SKM-1 (cell line): Measurements from ENCODE around the gene SPTLC3.

ENCODE experiments used
- DNase-seq: peaks from one replicate; lab custom pipeline; 2025; ENCODE audit not compliant: unreplicated experiment; lab: John Stamatoyannopoulos, UW

Gene SPTLC3

DNA sequence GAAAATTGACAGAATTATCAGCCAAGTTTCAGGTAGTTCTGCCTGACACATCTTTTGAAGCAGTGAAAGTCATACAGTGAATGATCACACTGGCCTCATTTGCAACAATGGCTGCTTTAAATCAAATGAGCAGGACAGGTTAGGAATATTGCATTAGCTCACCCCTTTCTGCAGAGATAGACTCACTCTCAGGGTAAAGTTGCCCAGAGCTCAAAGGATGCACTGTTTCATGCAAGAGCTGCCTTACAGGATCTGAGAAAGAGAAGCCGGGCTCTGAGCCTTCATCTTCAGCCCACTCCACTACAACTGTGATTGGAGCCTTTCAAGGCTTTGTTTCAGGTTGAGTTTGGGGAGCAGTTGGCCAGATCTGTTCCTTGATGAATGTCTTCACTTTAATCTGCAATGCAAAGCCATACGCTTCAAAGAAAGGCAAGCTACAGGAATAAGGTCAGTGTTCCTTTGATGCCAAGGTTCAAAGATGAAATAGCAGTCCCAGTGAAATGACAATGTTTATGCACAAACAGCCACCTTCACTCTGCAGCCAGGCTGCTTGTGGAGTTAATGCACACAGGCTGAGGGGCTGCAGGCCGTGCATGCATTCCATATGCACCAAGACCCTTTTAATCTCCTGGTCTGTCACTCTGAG lies 121.4 kb downstream of the SPTLC3 start:
- DNase-seq, result no peak

DNA sequence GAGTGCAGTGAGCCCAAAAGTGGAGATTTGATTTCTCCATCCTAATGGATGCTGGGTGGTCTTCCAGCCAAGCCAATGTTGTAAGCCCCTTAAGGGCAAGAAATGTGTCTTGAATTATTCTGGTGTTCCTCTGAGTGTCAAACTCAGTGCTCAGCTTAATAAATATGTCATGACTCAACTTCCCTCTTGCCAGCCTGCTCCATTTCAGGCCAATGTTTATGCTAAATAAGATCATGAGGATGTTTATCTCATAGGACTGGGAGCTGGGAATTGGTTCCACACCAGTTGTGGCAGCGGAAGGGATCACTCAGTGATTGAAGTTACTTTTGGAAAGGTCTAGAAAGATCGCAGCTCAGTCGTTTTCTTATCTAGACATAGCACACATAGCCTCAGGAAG lies 121.9 kb downstream of the SPTLC3 start:
- no peak for DNase-seq

- DNase-seq, result no peak
Observed at GRCh38 chr20:13131688-13132087, 122.9 kb downstream of the SPTLC3 start.

- DNase-seq, result no peak
Observed at GRCh38 chr20:13139459-13140150, 130.8 kb downstream of the SPTLC3 start.

DNA sequence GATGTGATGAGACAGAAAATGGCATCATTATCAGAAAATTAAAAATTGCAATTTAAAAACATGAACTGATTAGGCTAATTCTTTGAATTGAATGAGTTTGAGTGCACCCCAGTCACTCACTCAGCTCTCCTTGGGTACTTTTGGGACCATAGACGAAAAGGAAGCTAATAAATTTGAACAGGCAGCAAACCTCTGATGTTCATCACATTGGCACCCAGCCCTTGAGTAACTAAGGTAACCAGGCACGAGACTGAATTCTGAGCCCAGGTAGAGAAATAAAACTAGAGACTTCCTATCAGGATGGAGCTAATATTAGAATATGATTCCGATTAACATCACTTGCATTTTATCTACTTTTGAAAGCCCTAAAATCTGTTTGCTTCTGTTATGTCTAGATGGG lies 131.4 kb downstream of the SPTLC3 start:
- no peak for DNase-seq

GRCh38 chr20:13140775-13141174 lies 132.0 kb downstream of the SPTLC3 start:
- no peak for DNase-seq

DNA sequence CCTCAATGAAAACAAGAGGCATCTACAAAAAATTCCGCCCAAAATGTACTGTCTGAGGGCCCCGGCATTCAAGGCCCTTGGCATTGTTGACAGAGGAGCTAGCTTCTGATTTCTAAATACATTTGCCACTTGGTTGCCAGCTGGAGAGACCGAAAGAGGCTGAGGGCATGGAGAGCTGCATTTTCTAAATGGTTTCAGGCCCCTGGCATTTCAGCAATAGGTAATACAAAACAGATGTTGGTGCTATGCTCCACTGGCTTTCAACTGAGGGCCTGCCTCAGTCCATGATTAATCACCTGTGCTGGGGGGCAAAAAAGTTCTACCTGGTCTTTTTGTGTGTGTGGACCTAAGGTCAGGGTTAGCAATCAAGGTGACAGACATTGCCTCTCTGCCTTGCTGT lies 132.8 kb downstream of the SPTLC3 start:
- no peak for DNase-seq

DNA sequence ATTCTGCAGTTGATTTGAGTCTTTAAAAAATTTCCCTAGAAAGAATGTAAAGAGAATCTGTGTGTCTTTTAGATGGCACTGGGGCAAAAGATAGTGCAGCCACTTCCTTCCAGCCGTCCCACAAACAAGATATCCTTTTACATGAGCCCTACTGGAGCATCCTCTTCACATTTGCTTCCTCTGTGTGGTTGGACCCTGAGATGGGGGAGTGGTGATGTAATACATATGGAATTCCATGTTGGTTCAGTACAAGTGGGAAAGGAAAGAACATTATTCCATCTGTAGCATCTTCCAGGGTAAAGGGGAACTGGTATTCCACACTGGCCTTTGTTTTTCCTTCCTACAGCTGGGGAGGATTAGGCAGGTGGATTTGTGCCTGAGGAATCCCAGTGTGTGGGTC lies 133.4 kb downstream of the SPTLC3 start:
- no peak for DNase-seq

GRCh38 chr20:13147071-13147963 lies 138.5 kb downstream of the SPTLC3 start:
- DNase-seq, result no peak

- DNase-seq, result no peak
Observed at GRCh38 chr20:13147971-13148370, 139.2 kb downstream of the SPTLC3 start.

- no peak for DNase-seq
Observed at GRCh38 chr20:13148402-13148801, 139.6 kb downstream of the SPTLC3 start.

- DNase-seq, result no peak
Observed at GRCh38 chr20:13148961-13149360, 140.2 kb downstream of the SPTLC3 start.

DNA sequence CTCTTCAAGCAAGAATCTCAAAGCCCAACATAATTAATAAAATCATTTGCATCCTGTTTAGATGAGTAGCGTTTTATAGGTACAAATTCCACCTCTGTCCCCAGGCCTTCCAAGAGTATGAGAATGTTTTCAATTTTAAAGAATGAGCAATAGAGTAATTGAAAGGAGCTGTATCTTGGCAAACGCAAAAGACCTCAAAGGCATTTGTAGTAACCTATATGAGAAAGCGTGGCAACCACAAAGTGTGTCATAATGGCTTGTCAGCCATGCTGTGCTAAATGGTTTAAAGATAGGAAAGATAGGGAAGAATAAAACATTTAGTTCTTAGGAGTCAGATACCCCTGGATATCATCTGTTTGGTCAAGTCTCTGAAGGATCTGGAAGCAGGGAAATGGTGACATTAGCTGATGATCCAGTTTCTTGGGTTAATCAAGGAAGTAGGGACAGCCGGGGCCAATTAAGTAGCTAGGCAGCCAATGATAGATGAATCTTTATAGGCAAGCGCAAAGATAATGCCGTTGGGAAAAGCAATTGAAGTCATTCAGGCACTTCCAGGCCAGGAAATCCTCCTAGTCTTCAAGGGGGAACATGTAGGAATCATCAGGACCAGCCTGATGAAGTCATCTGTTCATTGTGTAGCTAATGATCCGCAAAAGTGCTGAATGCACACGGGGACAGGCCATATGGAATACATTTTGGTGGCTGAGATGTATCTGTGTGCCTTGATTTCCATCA lies 140.8 kb downstream of the SPTLC3 start:
- no peak for DNase-seq

GRCh38 chr20:13158369-13158768 lies 149.6 kb downstream of the SPTLC3 start:
- no peak for DNase-seq

GRCh38 chr20:13159889-13160288 lies 151.1 kb downstream of the SPTLC3 start:
- DNase-seq, result no peak

DNA sequence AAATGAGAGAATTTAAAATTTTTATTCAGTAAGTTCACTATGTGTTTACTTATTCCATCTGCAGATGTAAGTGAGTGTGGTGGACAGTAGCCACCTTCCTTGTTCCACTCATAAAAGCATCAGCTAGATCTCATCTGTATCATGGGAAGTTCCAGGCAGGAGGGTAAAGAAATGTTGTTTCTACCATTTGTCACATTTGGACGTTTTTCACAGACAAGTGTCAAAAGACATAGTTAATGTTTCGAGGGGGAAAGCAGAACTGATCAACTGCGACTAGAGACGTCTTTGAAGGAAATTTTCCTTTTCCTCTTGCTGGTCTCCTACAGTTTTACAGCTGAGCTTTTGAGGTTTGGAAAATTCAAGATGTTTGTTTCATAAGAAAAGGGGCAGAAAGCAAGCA lies 156.4 kb downstream of the SPTLC3 start:
- no peak for DNase-seq

GRCh38 chr20:13166011-13166410 lies 157.2 kb downstream of the SPTLC3 start:
- no peak for DNase-seq

DNA sequence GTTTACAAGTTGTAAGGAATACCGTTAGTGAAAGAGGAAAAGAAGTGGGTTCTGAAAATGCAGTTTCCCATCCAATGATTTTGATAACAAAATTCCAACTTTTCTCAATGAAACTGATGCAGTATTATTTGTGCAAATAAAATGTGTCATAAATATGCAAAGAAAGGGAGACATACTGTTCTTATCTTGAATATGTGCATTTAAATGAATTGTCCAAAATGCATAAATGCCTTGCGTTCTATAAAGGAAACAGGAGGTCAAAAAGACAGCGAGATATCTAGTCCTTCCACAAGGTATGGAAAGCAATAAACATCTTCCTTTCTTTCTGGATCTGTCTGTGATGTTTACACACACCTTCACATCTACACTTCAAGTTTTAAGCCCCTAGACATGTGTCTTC lies 157.7 kb downstream of the SPTLC3 start:
- no peak for DNase-seq

- no peak for DNase-seq
Observed at GRCh38 chr20:13169086-13169485, 160.3 kb downstream of the SPTLC3 start.

DNA sequence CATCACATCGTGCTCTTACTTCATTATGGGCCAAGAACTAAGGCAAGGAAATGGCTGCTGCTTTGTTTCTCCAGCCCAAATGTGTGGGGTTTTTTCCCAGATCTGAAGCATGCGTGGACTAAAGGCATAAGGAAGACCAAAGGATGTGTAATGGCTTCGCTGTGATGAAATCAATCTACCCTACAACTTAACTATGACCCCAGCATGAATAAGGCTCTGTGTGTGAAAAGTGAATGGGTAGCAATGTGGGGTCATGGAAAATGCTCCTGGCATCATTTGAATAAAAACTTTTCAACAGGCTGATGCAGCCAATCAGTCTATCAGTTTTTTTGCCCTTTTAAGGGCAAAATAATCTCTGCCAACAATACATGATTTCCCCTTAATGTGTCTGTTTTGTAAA lies 162.0 kb downstream of the SPTLC3 start:
- no peak for DNase-seq

GRCh38 chr20:13173201-13173600 lies 164.4 kb downstream of the SPTLC3 start:
- no peak for DNase-seq
